ENCODE measurements around the gene PIK3R3.

The PIK3R3 gene

DNA sequence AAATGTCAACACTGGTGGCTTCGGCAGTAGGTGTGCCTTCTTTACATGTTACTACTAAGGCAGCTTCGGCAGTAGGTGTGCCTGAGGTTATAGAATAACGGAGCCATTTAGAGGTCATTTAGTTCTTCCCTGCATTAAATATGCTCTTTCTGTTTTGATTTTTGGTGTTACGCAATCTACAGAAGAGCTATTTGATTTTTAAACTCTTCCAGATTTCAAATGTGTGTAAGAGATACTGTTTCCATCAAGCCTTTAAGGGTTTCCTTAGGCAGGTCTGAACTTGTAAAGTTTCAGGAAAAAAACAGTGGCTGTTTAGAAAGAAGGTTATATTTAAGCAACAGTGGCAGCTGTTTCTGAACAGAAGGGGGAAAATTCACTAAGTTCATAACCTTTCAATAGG is 54.8 kb downstream of the PIK3R3 start:
- H3K79me1 ChIP-seq (ENCODE audit: low read depth, low read length): peaks cover 9% of the 10 kb centered on the region
- H3K9me3 ChIP-seq (replicated peaks in 1 of 2; ENCODE audit: control insufficient read depth in 2 of 2, insufficient read depth in 1 of 2, low read depth in 1 of 2, low read length in 2 of 2): no peaks in the 10 kb centered on the region
- H2BK5ac ChIP-seq (ENCODE audit: low read length): no peak overlapping the region
- H3K4me3 ChIP-seq (ENCODE audit: low read length in 2 of 2): no peak overlapping the region
- no peak overlapping the region for H3K14ac ChIP-seq (ENCODE audit: low read length)
- peaks cover 13 to 88% of the 10 kb centered on the region in 2 donors for H3K36me3 ChIP-seq (replicated peaks in 1 of 2; ENCODE audit: control insufficient read depth in 2 of 2, insufficient read depth in 2 of 2, low read length in 2 of 2)
- WGBS, 2 donors (ENCODE audit: extremely low coverage in 2 of 2, insufficient read length in 2 of 2, insufficient replicate concordance in 1 of 2): no CpG with 5 or more reads among the region's 4 CpGs
- H3K18ac ChIP-seq (ENCODE audit: low read length): no peak overlapping the region
- no peak overlapping the region for H3K4ac ChIP-seq (ENCODE audit: low read length)
- no peak overlapping the region for H3K23ac ChIP-seq (ENCODE audit: low read depth, low read length, poor library complexity)
- no peak overlapping the region for H4K8ac ChIP-seq (ENCODE audit: low read depth, low read length)
- no peaks in the 10 kb centered on the region for H3K27me3 ChIP-seq (ENCODE audit: control insufficient read depth in 3 of 3, insufficient read depth in 3 of 3, low read depth in 1 of 3, low read length in 3 of 3)
- H2BK15ac ChIP-seq (ENCODE audit: low read length): no peak overlapping the region
- no peak overlapping the region for H3K9ac ChIP-seq (ENCODE audit: low read depth, low read length, poor library complexity)
- no peak for DNase-seq (ENCODE audit: low spot score)
- no peak overlapping the region for H2AK5ac ChIP-seq (ENCODE audit: low read depth, low read length)
- H3K4me1 ChIP-seq (ENCODE audit: control insufficient read depth in 2 of 2, insufficient read depth in 1 of 2, low read depth in 1 of 2, low read length in 2 of 2): peaks cover 0 to 4% of the 10 kb centered on the region in 2 donors
- no peak overlapping the region for H3K4me2 ChIP-seq (ENCODE audit: insufficient read depth, low read length, poor library complexity, severe bottlenecking)
- H2BK12ac ChIP-seq (ENCODE audit: low read length): no peak overlapping the region
- H2BK120ac ChIP-seq (ENCODE audit: low read depth, low read length): no peak overlapping the region
- no peak overlapping the region for H4K91ac ChIP-seq (ENCODE audit: low read depth, low read length, poor library complexity)
- no peak overlapping the region for H3K27ac ChIP-seq (replicated peaks; ENCODE audit: low read length)
- no peak overlapping the region for H2AFZ ChIP-seq (ENCODE audit: low read length)

DNA sequence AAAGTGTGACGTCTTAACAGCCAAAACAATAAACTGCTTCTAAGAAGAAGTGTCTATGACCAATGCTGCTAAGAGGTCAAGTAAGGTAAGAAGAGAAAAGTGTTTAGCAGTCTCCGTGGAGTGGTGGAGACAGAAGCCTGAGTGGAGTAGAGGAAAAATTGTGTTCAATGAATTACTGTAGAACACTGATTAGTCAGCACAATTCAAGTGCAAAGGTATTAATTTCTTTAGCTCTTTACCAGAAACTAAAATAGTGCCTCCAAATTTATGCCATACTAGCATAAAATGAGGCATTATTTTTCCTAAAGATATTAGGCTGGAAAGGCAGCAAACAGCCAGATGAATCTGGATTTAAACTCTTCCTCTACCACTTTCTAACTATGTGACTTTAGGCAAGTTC is 56.1 kb downstream of the PIK3R3 start:
- H3K79me1 ChIP-seq (ENCODE audit: low read depth, low read length): peaks cover 6% of the 10 kb centered on the region
- no peak overlapping the region for H2AK5ac ChIP-seq (ENCODE audit: low read depth, low read length)
- H3K4me3 ChIP-seq (ENCODE audit: low read length in 2 of 2): no peak overlapping the region
- no peak overlapping the region for H3K4ac ChIP-seq (ENCODE audit: low read length)
- H3K9ac ChIP-seq (ENCODE audit: low read depth, low read length, poor library complexity): no peak overlapping the region
- no peak overlapping the region for H2AFZ ChIP-seq (ENCODE audit: low read length)
- DNase-seq (ENCODE audit: low spot score): no peak
- no peak overlapping the region for H3K27ac ChIP-seq (replicated peaks; ENCODE audit: low read length)
- H3K27me3 ChIP-seq (ENCODE audit: control insufficient read depth in 3 of 3, insufficient read depth in 3 of 3, low read depth in 1 of 3, low read length in 3 of 3): no peaks in the 10 kb centered on the region
- H3K4me1 ChIP-seq (ENCODE audit: control insufficient read depth in 2 of 2, insufficient read depth in 1 of 2, low read depth in 1 of 2, low read length in 2 of 2): peaks cover 0 to 4% of the 10 kb centered on the region in 2 donors
- no peak overlapping the region for H3K4me2 ChIP-seq (ENCODE audit: insufficient read depth, low read length, poor library complexity, severe bottlenecking)
- no peak overlapping the region for H4K91ac ChIP-seq (ENCODE audit: low read depth, low read length, poor library complexity)
- H3K9me3 ChIP-seq (replicated peaks in 1 of 2; ENCODE audit: control insufficient read depth in 2 of 2, insufficient read depth in 1 of 2, low read depth in 1 of 2, low read length in 2 of 2): no peaks in the 10 kb centered on the region
- H3K18ac ChIP-seq (ENCODE audit: low read length): no peak overlapping the region
- H3K23ac ChIP-seq (ENCODE audit: low read depth, low read length, poor library complexity): no peak overlapping the region
- H3K36me3 ChIP-seq (replicated peaks in 1 of 2; ENCODE audit: control insufficient read depth in 2 of 2, insufficient read depth in 2 of 2, low read length in 2 of 2): peaks cover 11 to 90% of the 10 kb centered on the region in 2 donors
- no peak overlapping the region for H2BK15ac ChIP-seq (ENCODE audit: low read length)
- H2BK120ac ChIP-seq (ENCODE audit: low read depth, low read length): no peak overlapping the region
- no peak overlapping the region for H2BK12ac ChIP-seq (ENCODE audit: low read length)
- H3K14ac ChIP-seq (ENCODE audit: low read length): no peak overlapping the region
- no peak overlapping the region for H4K8ac ChIP-seq (ENCODE audit: low read depth, low read length)
- no CpG with 5 or more reads among the region's 2 CpGs for WGBS, 2 donors (ENCODE audit: extremely low coverage in 2 of 2, insufficient read length in 2 of 2, insufficient replicate concordance in 1 of 2)
- no peak overlapping the region for H2BK5ac ChIP-seq (ENCODE audit: low read length)

DNA sequence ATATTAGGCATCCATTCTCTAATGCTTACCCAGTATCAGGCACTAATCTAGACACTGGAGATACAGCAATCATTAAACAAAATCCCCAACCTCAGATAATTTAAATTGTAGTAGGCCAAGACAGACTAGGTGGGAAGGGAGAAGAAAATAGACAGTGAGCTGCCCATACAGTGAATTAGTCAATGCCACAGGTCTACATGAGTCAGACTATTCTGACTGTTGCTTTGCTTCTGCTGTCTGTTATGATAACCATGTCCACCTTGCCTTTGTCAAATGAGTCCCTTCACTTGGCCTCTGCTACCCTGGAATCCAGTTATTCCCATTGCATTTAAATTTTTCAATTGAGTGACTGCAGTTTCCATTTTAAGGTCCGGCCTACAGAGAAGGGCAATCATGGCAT is 59.5 kb downstream of the PIK3R3 start:
- no peak for DNase-seq (ENCODE audit: low spot score)
- Histone ChIP-seq H3K14ac (ENCODE audit: low read length) (no peak overlapping the region), H2AK5ac (ENCODE audit: low read depth, low read length) (no peak overlapping the region), H3K23ac (ENCODE audit: low read depth, low read length, poor library complexity) (no peak overlapping the region), H2AFZ (ENCODE audit: low read length) (no peak overlapping the region), H3K9ac (ENCODE audit: low read depth, low read length, poor library complexity) (no peak overlapping the region), H3K27ac (replicated peaks; ENCODE audit: low read length) (no peak overlapping the region), H4K91ac (ENCODE audit: low read depth, low read length, poor library complexity) (no peak overlapping the region), H3K9me3 (replicated peaks in 1 of 2; ENCODE audit: control insufficient read depth in 2 of 2, insufficient read depth in 1 of 2, low read depth in 1 of 2, low read length in 2 of 2) (no peaks in the 10 kb centered on the region), H3K36me3 (replicated peaks in 1 of 2; ENCODE audit: control insufficient read depth in 2 of 2, insufficient read depth in 2 of 2, low read length in 2 of 2) (peaks cover 17 to 95% of the 10 kb centered on the region in 2 donors), H3K18ac (ENCODE audit: low read length) (no peak overlapping the region), H3K4me3 (ENCODE audit: low read length in 2 of 2) (no peak overlapping the region), H3K27me3 (ENCODE audit: control insufficient read depth in 3 of 3, insufficient read depth in 3 of 3, low read depth in 1 of 3, low read length in 3 of 3) (no peaks in the 10 kb centered on the region), H3K79me1 (ENCODE audit: low read depth, low read length) (peaks cover 3% of the 10 kb centered on the region), H3K4ac (ENCODE audit: low read length) (no peak overlapping the region), H2BK120ac (ENCODE audit: low read depth, low read length) (no peak overlapping the region), H3K4me2 (ENCODE audit: insufficient read depth, low read length, poor library complexity, severe bottlenecking) (no peak overlapping the region), H4K8ac (ENCODE audit: low read depth, low read length) (no peak overlapping the region), H2BK5ac (ENCODE audit: low read length) (no peak overlapping the region), H2BK15ac (ENCODE audit: low read length) (no peak overlapping the region), H2BK12ac (ENCODE audit: low read length) (no peak overlapping the region), H3K4me1 (ENCODE audit: control insufficient read depth in 2 of 2, insufficient read depth in 1 of 2, low read depth in 1 of 2, low read length in 2 of 2) (peaks cover 0 to 2% of the 10 kb centered on the region in 2 donors)
- no CpG with 5 or more reads among the region's 1 CpG for WGBS, 2 donors (ENCODE audit: extremely low coverage in 2 of 2, insufficient read length in 2 of 2, insufficient replicate concordance in 1 of 2)

DNA sequence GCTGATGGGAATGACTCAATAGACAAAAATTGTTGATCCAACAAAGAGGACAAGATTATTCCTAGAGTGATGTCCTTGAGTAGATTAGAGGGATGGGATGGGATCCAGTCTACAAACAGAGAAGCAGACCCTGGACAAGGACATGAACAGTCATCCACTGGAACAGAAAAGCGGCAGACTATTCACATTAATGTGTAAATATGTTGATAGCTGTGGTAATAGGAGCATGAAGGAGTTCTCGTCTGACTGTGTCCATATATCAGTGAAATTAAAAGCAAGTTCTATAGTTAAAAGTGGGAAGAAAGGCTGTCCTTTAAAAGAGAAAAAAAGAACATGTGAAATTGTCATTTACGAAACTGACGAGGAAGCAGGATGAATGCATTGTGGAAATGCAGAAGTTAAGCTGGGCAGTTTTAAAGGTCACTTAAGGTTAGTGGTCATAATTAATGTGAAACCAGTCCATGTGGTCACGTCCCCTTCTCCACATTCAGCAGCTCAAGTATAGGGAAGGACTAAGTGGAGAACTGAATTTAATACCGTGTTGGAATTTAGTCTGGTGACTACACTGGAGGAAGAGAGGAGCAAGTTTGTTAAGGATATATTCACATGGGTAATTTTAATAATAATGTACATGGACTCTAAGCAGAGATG is 62.1 kb downstream of the PIK3R3 start:
- Histone ChIP-seq H2AFZ (ENCODE audit: low read length) (no peak overlapping the region), H3K36me3 (replicated peaks in 1 of 2; ENCODE audit: control insufficient read depth in 2 of 2, insufficient read depth in 2 of 2, low read length in 2 of 2) (peaks cover 18 to 94% of the 10 kb centered on the region in 2 donors), H3K4me2 (ENCODE audit: insufficient read depth, low read length, poor library complexity, severe bottlenecking) (no peak overlapping the region), H3K79me1 (ENCODE audit: low read depth, low read length) (peaks cover 3% of the 10 kb centered on the region), H3K14ac (ENCODE audit: low read length) (no peak overlapping the region), H3K4me1 (ENCODE audit: control insufficient read depth in 2 of 2, insufficient read depth in 1 of 2, low read depth in 1 of 2, low read length in 2 of 2) (peaks cover 0 to 2% of the 10 kb centered on the region in 2 donors), H3K27me3 (ENCODE audit: control insufficient read depth in 3 of 3, insufficient read depth in 3 of 3, low read depth in 1 of 3, low read length in 3 of 3) (no peaks in the 10 kb centered on the region), H3K9ac (ENCODE audit: low read depth, low read length, poor library complexity) (no peak overlapping the region), H3K4me3 (ENCODE audit: low read length in 2 of 2) (no peak overlapping the region), H3K4ac (ENCODE audit: low read length) (no peak overlapping the region), H2AK5ac (ENCODE audit: low read depth, low read length) (no peak overlapping the region), H3K18ac (ENCODE audit: low read length) (no peak overlapping the region), H2BK5ac (ENCODE audit: low read length) (no peak overlapping the region), H3K27ac (replicated peaks; ENCODE audit: low read length) (no peak overlapping the region), H4K91ac (ENCODE audit: low read depth, low read length, poor library complexity) (no peak overlapping the region), H2BK15ac (ENCODE audit: low read length) (no peak overlapping the region), H2BK12ac (ENCODE audit: low read length) (no peak overlapping the region), H3K23ac (ENCODE audit: low read depth, low read length, poor library complexity) (no peak overlapping the region), H3K9me3 (replicated peaks in 1 of 2; ENCODE audit: control insufficient read depth in 2 of 2, insufficient read depth in 1 of 2, low read depth in 1 of 2, low read length in 2 of 2) (no peaks in the 10 kb centered on the region), H4K8ac (ENCODE audit: low read depth, low read length) (no peak overlapping the region), H2BK120ac (ENCODE audit: low read depth, low read length) (no peak overlapping the region)
- no peak for DNase-seq (ENCODE audit: low spot score)
- no CpG with 5 or more reads among the region's 6 CpGs for WGBS, 2 donors (ENCODE audit: extremely low coverage in 2 of 2, insufficient read length in 2 of 2, insufficient replicate concordance in 1 of 2)
